ENCODE results near the gene MUC5B.
"Not testable (repeated sequence)": the region's sequence is repeated elsewhere in the genome, so short reads cannot be mapped to it uniquely, and the experiment has no call there.

Gene MUC5B

GRCh38 chr11:1251236-1251770 lies 28.4 kb downstream of the MUC5B start:
- no peak for DNase-seq

- no peak for DNase-seq
Observed at GRCh38 chr11:1252371-1253102, 29.7 kb downstream of the MUC5B start.

GRCh38 chr11:1253103-1253485 lies 30.2 kb downstream of the MUC5B start:
- DNase-seq, result no peak

- DNase-seq, result no peak
Observed at GRCh38 chr11:1254086-1254648, 31.3 kb downstream of the MUC5B start.

- no peak for DNase-seq
Observed at GRCh38 chr11:1254733-1255132, 31.9 kb downstream of the MUC5B start.

GRCh38 chr11:1255151-1255550 lies 32.3 kb downstream of the MUC5B start:
- no peak for DNase-seq

- no peak for DNase-seq
Observed at GRCh38 chr11:1256257-1257045, 33.6 kb downstream of the MUC5B start.

- DNase-seq, result no peak
Observed at GRCh38 chr11:1257366-1257765, 34.5 kb downstream of the MUC5B start.

- DNase-seq, result no peak
Observed at GRCh38 chr11:1257916-1258315, 35.0 kb downstream of the MUC5B start.

- DNase-seq, result no peak
Observed at GRCh38 chr11:1258401-1259075, 35.7 kb downstream of the MUC5B start.

- DNase-seq, result no peak
Observed at GRCh38 chr11:1259076-1259461, 36.2 kb downstream of the MUC5B start.

- DNase-seq, result no peak
Observed at GRCh38 chr11:1259561-1259960, 36.7 kb downstream of the MUC5B start.

GRCh38 chr11:1260023-1260501 lies 37.2 kb downstream of the MUC5B start:
- DNase-seq, result no peak

GRCh38 chr11:1260620-1261019 lies 37.8 kb downstream of the MUC5B start:
- DNase-seq, result no peak

GRCh38 chr11:1261241-1262071 lies 38.6 kb downstream of the MUC5B start:
- DNase-seq, result no peak

- peak; percentile 78 for DNase-seq
Observed at GRCh38 chr11:1262172-1263006, 39.5 kb downstream of the MUC5B start.

GRCh38 chr11:1263010-1263409 lies 40.1 kb downstream of the MUC5B start:
- DNase-seq, result no peak

- peak; percentile 9 for DNase-seq
Observed at GRCh38 chr11:1264444-1264843, 41.6 kb downstream of the MUC5B start.

- not testable (repeated sequence) for DNase-seq
Observed at GRCh38 chr11:1265480-1265879, 42.6 kb downstream of the MUC5B start.

- not testable (repeated sequence) for DNase-seq
Observed at GRCh38 chr11:1266976-1267375, 44.1 kb downstream of the MUC5B start.

GRCh38 chr11:1267441-1268100 lies 44.7 kb downstream of the MUC5B start:
- no peak for DNase-seq

All from NCI-H2171 (cell line).